GM20431 (cell line): ENCODE results near the gene NUB1.

Experiments
- in situ Hi-C: fragments of 300-500 bp; cut with MseI, MboI; formaldehyde crosslinking; loops from one replicate; pipeline ENCODE4 v1.15.0; 2020; ENCODE audit warnings: low sequenced_read_pairs; ENCODE audit not compliant: unreplicated experiment

The NUB1 gene

DNA sequence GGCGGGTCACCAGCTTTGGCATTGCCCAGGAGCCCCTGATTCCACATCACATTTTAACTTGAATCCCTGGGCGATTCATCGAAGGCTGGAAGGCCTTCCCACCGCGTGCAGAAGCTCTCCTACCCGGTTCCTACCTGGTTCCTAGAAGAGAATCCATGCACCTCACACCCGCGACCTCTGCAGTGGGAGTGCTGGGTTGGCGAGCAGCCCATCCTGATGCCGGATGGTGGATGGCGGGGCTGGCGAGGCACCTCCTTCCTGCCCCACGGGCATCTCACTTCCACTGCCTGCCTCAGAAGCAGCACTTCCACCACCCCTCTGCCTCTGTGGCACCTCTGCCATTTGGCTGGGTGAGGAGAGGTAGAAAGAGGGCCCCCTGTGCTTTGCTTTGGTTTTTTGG, 32.0 kb downstream of the NUB1 start:
- in situ Hi-C loops: loop anchor here (25.0 kb wide), 1 partner anchor 389 kb away; no protein-coding TSS in a partner anchor

- in situ Hi-C loops: loop anchor here (25.0 kb wide), 1 partner anchor 388 kb away; no protein-coding TSS in a partner anchor
Observed at GRCh38 chr7:151374139-151374538, 32.5 kb downstream of the NUB1 start.

DNA sequence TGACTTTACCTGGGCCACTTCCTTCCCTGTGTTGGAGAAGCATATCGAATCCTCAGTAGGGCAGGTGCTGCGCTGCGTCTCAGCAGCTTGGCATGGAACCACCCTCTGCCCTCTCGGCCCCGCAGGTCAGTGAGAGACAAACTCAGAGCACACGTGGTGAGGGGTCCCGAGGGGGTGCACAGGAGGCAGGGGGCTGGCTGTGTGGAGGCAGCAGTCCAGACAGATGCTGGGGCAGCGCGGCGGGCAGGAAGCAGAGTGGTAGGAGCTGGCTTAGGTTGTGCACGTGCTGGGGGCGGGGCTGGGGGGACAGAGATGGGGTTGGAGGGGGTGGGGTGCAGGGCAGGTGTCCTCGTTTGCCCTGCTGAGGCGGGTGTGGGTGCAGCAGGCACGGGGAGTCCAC, 33.1 kb downstream of the NUB1 start:
- in situ Hi-C loops: loop anchor here (25.0 kb wide), 1 partner anchor 388 kb away; no protein-coding TSS in a partner anchor

DNA sequence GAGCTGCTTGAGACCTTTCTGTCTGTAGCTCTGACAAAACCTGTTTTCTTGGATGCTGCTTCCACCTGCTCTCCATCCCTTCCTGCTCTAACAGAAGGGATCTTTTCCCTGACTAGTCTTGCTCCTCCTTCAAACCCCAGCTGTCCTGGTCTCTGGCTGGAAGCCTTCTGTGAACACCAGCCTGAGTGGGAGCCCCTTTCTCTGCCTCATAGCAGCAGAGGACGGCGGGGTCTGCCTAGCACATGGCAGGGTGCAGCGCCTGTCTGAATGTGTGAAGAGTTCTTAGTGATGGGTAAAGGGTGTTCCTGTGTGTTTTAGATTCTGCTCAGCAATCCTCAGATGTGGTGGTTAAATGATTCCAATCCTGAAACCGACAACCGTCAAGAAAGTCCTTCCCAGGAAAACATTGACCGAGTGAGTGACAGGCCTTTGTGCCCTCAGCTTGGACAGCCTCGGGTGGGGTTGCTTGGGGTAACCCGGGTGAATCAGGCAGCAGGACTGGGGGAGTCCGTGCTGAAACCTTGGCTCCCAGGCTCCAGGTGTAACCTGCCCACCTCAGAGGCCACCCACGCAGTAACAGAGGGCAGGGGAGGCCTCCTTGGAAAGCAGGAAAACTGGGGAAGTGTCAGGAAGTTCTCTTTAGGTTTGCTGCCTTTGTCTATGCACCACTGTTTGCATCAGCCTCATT, 34.1 kb downstream of the NUB1 start:
- in situ Hi-C loops: no loop called here

GRCh38 chr7:151376218-151376902, 34.7 kb downstream of the NUB1 start:
- in situ Hi-C loops: no loop called here

DNA sequence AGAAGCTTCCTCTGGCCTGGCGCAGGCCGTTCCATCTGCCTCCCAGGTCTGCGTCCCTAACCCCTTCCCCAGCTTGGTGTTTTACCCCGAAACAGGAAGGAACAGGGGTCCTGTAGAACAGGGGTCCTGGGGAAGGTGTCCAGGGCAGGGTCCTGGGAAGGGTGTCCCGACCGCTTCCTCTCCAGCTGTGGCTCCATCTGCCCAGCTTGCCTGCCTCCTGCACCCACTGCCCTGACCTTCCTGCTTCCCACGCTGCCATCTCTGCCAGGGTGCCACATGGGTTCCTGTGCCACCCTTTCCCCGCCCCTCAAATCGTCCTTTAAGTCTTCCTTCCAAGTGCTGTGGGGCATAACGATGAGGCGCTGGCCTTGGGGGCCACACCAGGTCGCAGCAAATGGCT, 35.8 kb downstream of the NUB1 start:
- in situ Hi-C loops: no loop called here

DNA sequence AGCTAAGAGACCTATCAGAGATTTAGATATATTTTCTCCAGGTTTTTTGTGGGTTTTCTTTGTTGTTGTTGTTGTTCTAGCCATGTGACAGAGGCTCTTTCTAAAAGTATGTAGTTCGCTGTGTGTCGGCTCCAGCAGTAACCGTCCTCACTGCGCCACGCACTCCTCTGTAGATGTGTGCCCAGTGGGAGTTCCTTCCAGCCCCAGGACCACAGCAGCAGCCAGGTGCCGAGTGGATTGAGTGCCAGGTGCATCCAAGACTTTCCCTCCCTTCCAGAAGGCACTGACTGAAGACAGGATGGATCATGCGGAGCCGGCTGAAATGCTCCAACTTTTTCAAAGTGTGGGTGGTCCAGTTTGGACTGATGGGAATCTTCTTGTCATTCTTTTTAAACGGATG, 36.4 kb downstream of the NUB1 start:
- in situ Hi-C loops: no loop called here

DNA sequence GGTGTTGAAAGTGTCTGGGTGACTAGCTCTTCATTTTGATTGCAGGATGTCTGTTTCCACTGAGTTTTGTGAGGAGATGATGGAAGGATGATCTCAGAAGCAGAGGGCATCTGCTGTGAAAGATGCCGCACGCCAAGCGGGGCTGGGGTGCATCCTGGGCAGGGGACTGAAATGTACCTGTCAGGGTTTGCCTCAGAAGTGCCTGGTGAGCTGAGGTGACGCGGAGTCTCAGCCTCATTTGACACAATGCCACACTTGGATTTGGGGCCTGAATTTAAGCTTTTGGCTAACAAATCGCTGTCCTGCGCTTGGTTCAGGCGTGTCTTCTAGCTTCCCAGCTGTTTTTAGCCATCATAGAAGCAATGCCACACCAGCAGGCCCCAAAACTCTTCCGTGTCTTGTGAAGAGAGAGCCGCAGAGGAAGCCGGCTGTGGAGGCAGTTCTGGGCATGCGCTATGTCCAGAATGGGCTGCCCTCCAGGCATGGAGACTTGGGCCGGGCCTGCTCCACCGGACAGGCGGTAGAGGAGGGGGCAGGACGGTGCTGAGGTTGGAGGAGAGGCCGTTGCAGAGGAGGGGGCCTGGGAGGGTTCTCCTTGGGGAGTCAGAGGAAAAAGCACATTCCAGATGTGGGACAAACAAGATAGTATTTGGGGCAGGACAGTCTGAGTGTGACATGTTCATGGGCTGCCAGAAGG, 37.0 kb downstream of the NUB1 start:
- in situ Hi-C loops: no loop called here

DNA sequence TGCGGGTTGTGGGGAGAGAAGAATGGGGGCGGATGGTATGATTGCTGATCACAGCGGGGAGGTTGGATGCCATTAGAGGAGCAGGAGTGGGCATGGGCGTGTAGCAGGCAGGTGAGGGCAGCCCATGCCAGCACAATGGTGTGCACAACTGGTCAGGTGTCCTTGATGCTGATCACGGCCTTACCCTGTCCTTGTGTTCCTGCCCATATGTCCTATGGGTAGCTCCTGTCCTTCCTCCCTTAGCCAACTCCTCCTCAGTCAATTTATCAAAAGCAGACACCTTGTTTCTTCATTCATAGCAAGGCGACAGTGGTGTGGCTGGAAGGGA, 37.5 kb downstream of the NUB1 start:
- in situ Hi-C loops: no loop called here

DNA sequence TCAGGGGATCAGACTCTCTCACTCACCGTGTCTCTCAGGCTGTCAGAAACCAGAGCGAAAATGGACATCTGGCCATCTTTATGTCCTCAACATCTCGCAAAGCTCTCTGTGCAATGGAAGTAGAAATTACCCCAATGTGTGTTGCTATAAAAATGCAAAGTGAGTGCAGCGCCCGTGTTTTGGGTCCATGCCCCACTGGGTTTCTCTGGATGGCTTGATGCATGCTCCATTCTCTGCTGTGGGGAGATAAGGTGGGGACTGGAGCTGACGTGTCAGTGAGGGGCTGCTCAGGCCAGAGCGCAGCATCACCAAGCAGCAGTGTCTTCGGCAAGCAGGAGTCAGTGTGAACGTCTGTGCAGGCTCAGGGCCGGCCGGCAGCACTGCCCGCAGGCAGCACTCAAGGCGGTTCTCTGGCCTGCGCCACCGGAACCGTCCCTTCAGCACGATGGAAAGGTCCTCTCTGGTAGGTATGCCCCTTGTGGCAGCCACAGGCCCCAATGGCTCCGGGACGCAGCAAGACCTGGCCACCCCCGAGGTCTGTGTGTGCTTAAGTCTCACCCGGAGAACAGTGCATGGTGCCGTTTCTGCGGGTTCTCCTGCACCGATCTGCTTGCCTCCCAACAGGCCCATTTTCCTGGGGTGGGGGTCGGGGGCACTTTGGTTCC, 38.1 kb downstream of the NUB1 start:
- in situ Hi-C loops: no loop called here

DNA sequence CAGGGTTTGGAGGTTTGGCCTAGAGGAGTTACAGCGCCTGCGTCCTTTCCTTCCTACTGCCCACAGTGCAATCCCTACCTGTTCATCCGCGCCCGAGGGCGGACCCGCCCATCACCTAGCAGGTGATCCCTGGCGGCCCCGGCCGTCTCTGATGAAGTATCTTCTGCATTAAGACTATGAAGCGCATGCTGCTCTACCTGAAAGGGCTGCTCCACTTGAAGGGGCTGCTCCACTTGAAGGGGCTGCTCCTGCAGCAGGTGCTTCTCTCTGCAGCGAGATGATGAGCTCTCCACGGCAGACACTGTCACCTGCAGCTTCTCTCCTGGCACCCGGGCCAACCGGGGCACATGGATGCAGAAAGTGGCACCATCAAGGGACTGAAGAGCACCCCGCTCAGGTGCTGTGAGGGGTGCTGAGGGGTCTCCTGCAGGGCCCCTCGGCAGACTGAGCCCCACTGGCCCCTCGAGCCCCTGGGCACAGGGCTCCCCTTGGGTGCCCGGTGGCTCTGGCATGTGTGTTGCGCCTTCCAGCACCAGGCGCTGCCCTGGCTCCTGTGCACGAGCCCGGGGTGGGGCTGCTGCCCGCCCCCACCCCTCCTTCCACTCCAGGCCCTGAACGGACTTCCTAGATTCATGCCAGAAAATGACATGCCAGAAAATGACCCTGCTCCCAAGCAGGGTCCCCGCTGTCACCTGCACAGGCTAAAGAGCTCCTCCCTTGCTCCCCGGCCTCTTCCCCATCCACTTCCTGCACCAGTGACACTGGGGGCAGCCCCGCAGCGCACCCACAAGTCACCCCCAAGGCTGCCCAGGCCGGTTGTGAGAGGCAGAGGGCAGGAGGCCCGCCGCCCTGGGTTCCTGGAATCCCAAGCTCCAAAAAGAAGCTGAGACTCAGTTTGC, 38.8 kb downstream of the NUB1 start:
- in situ Hi-C loops: no loop called here

DNA sequence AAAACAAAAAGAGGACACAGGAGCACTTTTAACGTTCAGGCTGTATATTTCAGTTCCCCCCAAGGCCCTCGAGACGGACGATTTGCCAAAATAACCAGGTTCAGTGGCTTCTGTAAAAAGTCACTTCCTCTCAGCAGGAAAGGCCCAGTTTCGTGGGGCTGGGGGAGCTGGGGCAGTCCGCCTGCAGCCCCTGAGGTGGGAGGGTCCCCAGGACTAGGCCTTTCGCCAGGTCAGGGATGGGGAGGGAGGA, 39.4 kb downstream of the NUB1 start:
- in situ Hi-C loops: no loop called here

GRCh38 chr7:151381348-151382078, 39.9 kb downstream of the NUB1 start:
- in situ Hi-C loops: no loop called here

DNA sequence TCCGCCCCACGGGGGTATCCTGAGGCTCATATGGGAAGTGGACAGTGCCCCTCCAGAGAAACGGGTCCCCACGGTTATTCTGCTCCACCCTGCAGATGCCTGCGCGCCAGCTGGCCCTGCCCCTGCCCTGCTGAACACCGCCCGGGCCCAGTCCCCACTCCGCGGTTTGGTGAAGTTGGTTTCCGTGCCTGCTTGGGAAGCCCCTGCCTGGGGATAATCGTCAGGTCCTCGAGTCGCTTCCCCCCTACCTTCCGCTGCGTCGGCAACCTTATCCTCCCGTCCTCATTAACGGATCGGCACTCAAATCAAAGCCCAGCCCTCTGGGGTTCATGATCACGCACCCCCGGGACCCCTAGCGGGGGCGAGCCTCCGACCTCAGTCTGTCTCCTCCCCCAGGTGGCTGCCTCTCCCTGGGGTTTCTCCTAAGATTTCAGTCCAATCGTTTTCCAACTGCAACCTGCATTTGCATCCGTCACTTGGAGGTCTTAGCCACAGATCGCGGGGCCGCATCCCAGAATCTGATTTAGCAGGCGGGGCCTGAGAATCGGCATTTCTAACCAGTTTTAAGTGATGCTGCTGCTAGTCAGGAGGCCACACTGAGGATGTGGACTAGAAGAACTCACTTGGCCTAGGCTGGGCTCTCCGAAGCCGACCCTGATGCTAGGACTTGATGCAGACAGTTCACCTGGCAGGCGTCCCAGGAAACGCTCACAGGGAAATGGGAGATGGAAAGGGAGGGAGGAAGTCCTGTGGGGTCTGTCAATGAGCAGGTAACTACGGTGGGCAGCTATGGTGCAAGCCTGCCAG, 40.7 kb downstream of the NUB1 start:
- in situ Hi-C loops: no loop called here

- in situ Hi-C loops: no loop called here
Observed at GRCh38 chr7:151383638-151384351, 42.2 kb downstream of the NUB1 start.

DNA sequence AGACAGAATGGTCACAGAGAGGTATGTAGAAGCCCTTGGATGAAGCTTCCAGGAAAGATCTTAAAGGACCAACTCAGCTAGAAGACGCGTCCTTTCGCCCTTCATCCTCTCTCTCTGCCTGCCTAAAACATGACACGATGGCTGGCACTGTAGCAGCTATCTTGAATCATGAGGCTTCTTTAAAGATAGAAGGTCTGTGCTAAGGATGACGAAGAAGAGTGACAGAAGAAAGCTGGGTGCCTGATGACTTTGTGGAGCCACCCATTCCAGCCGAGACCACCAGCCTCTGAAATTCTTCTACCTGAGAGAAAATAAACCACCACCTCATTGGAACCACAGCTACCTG, 42.7 kb downstream of the NUB1 start:
- in situ Hi-C loops: no loop called here

- in situ Hi-C loops: no loop called here
Observed at GRCh38 chr7:151384776-151385625, 43.4 kb downstream of the NUB1 start.
